HG03432 (cell line): ENCODE measurements around the gene GPC1.

ENCODE experiments used
- ATAC-seq: cut with Tn5 transposase; IDR thresholded peaks from one replicate; pipeline ENCODE4 v1.9.1; 2021; ENCODE audit warnings: mild to moderate bottlenecking, moderate library complexity; ENCODE audit not compliant: unreplicated experiment

GPC1 gene

GRCh38 chr2:240455272-240455646 is 19.8 kb downstream of the GPC1 start:
- no peak for ATAC-seq

- ATAC-seq = no peak
These were observed 20.4 kb downstream of the GPC1 start for GRCh38 chr2:240455647-240456446.

GRCh38 chr2:240456447-240457222 is 21.2 kb downstream of the GPC1 start:
- ATAC-seq = no peak

DNA sequence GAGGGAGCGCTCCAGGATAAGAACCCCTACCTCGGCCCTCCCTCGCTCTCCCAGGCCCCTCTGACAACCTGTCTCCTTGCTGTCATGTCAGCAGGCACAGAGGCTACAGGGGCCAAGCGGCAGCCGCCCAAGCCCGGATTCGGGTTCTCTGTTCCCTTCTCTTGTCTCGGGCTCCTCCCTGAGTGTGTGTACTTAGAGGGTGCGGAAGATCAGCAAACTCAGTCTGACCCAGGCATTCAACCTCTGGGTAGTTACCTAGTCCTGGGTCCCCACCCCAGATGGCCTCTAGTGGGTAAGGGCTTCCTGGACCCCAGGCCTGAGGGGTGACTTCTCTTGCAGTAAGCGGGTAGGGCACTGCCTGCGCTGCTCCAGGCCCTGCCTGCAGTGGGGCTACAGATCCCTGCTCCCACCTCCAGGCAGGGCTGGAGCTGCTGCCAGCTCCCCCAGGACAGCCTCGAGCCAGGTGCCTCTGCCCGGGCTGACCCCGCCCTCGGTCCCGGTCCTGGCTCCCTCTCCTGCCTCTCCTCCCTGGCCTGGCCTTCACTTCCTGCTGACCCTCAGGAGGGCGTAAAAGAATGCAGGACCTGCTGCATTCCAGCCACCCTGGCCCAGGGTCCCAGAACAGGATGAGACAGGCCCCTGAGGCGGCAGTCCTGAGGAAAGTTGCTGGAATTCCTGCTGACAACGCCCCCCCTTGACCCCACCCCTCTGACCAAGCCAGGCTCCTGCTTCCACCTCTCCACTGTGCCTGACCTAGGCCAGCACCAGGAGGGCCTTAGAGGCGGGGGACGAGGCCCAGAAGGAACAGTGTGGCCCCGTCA is 22.0 kb downstream of the GPC1 start:
- no peak for ATAC-seq

GRCh38 chr2:240458044-240458899 is 22.8 kb downstream of the GPC1 start:
- ATAC-seq = no peak

GRCh38 chr2:240458900-240459391 is 23.5 kb downstream of the GPC1 start:
- no peak for ATAC-seq

DNA sequence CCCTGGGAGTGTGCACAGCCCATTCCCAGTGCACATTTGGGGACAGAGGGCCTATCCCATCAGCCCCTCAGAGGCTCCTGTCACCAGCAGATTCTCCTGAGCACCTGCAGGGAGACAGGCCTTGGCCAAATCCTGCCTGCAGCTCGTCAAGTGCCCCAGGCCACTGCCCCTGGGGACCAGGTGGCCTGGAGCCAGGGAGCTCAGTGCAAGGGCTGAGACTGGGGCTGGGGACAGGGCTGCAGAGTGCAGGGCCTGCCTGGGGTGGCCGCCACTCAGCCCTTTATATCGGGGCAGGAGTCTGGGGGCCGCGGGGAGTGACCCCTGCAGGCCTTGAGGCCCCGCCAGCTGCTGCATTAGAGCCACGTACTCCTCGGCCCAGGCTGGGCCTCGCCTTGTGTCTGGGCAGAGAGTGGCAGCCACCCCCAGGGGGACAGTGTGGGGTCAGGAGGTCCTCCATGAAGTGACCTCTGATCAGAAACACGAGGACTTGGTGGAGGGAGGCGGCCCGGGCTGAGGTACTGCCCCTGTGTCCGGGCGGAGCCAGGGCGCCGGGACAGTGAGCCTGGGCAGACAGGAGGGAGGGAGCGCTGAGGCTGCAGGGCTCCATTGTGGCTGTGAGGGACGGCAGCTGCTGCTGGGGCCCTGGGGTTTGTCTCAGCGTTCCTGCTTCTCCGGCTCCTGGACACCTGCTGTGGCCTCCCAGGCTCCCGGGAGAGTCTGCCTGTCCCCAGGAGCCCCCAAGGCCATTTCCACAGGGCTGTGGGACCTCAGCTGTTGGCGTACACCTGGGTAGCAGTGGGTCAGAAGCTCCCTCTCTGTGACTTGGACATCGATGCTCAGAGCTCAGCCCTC is 24.2 kb downstream of the GPC1 start:
- ATAC-seq = no peak

- no peak for ATAC-seq
These were observed 24.8 kb downstream of the GPC1 start for GRCh38 chr2:240460253-240460711.

GRCh38 chr2:240460781-240461431 is 25.4 kb downstream of the GPC1 start:
- ATAC-seq = no peak

DNA sequence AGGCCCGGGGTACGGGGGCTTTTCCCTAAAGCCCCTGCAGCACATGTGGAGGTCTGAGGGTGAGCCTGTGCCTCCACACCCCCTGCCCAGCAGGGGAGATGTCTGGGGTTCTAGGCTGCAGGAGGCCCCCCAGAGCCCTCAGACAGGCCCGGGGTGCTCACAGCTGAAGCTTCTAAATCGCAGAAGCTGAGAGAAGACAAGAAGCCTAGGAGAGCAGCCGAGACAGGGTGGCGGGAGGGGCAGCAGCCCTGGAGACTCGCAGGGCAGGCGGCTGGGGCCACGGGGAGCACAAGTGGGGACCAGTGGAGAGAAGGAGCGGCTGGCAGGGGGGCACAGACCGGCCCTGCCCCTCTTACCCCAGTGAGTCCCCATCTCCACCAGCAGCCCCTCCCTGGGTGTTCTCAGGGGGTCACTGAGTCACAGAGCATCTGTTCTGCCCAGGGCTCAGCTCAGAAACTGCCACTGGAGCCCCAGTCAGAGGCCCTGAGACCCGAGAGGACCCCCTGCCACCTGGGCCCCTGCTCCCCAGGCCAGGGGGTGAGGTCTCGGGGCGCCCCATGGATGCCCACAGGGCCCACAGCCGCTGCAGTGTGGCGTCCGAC is 26.1 kb downstream of the GPC1 start:
- ATAC-seq = no peak

- no peak for ATAC-seq
These were observed 26.7 kb downstream of the GPC1 start for GRCh38 chr2:240462073-240462706.

- no peak for ATAC-seq
These were observed 27.3 kb downstream of the GPC1 start for GRCh38 chr2:240462707-240463273.

DNA sequence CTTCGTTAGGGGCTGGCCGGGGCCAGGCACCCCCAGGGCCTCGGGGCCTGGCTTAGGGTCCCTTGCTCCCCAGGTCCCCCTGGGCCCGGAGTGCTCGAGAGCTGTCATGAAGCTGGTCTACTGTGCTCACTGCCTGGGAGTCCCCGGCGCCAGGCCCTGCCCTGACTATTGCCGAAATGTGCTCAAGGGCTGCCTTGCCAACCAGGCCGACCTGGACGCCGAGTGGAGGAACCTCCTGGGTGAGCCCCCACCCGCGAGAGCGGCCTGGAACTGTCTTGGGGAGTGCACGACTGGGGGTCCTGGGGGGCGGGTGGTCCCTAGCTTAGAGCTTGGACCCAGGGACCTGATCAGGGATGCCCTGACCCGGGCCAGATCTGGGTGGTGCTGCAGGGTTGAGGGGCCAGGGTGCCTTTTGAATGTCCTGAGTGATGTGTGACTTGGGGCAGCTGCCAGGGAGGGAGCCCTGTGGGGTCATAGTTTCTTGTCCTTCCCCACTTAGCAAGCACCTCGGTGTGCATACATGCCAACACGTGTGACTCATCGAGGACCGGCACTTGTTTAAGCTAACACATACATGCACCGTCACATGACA is 27.9 kb downstream of the GPC1 start:
- ATAC-seq = no peak

GRCh38 chr2:240463866-240464481 is 28.5 kb downstream of the GPC1 start:
- ATAC-seq = no peak

- ATAC-seq = no peak
These were observed 29.2 kb downstream of the GPC1 start for GRCh38 chr2:240464514-240465241.

DNA sequence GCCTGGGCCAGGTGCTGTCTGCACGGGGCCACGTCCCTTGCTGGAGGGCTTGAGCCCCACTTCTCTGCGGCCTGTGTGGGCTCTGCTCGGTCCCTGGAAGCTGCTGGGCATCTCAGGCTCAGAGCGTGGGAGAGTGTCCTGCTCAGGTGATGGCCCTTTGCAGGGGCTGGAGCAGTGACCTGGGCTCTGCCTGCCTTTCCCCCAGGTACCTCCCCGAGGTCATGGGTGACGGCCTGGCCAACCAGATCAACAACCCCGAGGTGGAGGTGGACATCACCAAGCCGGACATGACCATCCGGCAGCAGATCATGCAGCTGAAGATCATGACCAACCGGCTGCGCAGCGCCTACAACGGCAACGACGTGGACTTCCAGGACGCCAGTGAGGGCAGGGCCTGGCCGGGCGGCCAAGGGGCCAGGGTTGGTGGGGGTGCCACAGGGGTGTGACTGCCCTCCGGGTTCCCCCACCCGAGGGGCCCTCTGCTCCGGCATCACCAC is 29.9 kb downstream of the GPC1 start:
- ATAC-seq = no peak
